Measurements from ENCODE around the gene MGLL. TPM values are rescaled to one million over a fixed set of nuclear protein-coding genes. Genes with fewer than 3 reads are reported as not detected.

MGLL gene
- total RNA-seq, 1 experiment from 2014 or later = 6.8 TPM

DNA sequence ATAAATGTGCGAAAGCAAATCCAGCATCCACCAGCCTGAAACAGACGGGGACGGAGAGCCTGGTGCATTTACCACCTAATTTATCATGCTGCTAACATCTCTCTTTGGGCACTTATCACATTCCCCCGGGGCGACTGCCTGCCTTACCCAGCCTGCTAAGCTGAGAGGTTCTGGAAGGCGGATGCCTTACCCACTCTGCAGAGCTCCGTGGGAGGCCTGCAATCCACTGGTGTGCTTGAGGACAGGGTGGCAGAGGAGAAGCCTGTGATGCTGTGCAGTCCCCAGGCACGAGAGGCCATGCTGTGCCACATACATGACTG, 25.5 kb downstream of the MGLL start:
- no peaks in the 10 kb centered on the region for H3K36me3 ChIP-seq (ENCODE audit: control insufficient read depth in 1 of 2, insufficient read depth in 2 of 2, low read length in 2 of 2)
- CTCF ChIA-PET = no interaction called here
- ATAC-seq (no peak), DNase-seq (ENCODE audit: low read depth, low spot score) (no peak)
- H2AFZ ChIP-seq (ENCODE audit: low read depth, low read length, poor library complexity, severe bottlenecking) = no peak overlapping the region
- H3K27ac ChIP-seq (ENCODE audit: low read depth, low read length) = no peak overlapping the region
- no TSS peak for BruUV-seq (replicated peaks)
- H3K9me3 ChIP-seq (ENCODE audit: control insufficient read depth in 1 of 2, insufficient read depth in 1 of 2, low read depth in 1 of 2, low read length in 2 of 2) = no peaks in the 10 kb centered on the region
- H3K9ac ChIP-seq (ENCODE audit: low read length) = no peak overlapping the region
- H3K4me1 ChIP-seq (ENCODE audit: control insufficient read depth in 1 of 2, insufficient read depth in 2 of 2, low read length in 2 of 2) = peaks cover 4 to 46% of the 10 kb centered on the region in 2 experiments
- no peaks in the 10 kb centered on the region for H3K27me3 ChIP-seq (ENCODE audit: insufficient read depth, low read length)
- no peaks in the 10 kb centered on the region for H4K20me1 ChIP-seq (ENCODE audit: insufficient read depth)
- H3K4me3 ChIP-seq (replicated peaks in 1 of 2; ENCODE audit: low read depth in 1 of 2, low read length in 2 of 2) = no peak overlapping the region
- H3K4me2 ChIP-seq (ENCODE audit: low read length) = no peak overlapping the region
- RAD21 ChIA-PET (ENCODE audit: low non-redundant PET in 1 of 2, low total read pairs in 2 of 2, uncharacterized antibody in 2 of 2, unreplicated experiment in 2 of 2) = no interaction called here
- intact Hi-C loops (cut with micrococcal nuclease) = no loop called here
- POLR2A ChIA-PET = no interaction called here
- H3K9me2 ChIP-seq (ENCODE audit: insufficient read depth) = no peaks in the 10 kb centered on the region
- TF ChIP-seq CBX3 (IDR thresholded peaks at IDR 0.05; ENCODE audit: low read depth) = no peak
- TF ChIP-seq ZFX (IDR thresholded peaks at IDR 0.05) = no peak
- no peak for TF ChIP-seq POLR2A (IDR thresholded peaks at IDR 0.05; ENCODE audit: borderline replicate concordance, extremely low read depth, insufficient read depth, insufficient read length)
- no peak for TF ChIP-seq EGR1 (IDR thresholded peaks at IDR 0.05; ENCODE audit: low read depth)
- TF ChIP-seq JUND (IDR thresholded peaks at IDR 0.05) = no peak
- no peak for TF ChIP-seq FOSL1 (IDR thresholded peaks at IDR 0.05; ENCODE audit: low read depth)
- TF ChIP-seq SIN3A (IDR thresholded peaks at IDR 0.05; ENCODE audit: low read depth) = no peak
- TF ChIP-seq ELF1 (IDR thresholded peaks at IDR 0.05; ENCODE audit: borderline replicate concordance, low read depth) = no peak
- no peak for TF ChIP-seq SP1 (IDR thresholded peaks at IDR 0.05; ENCODE audit: low read depth)
- no peak for TF ChIP-seq POLR2AphosphoS5 (IDR thresholded peaks at IDR 0.05; ENCODE audit: low read depth, low read length)
- TF ChIP-seq, protein P1, sequence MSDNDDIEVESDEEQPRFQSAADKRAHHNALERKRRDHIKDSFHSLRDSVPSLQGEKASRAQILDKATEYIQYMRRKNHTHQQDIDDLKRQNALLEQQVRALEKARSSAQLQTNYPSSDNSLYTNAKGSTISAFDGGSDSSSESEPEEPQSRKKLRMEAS (IDR thresholded peaks at IDR 0.05) = no peak
- TF ChIP-seq, protein P2, sequence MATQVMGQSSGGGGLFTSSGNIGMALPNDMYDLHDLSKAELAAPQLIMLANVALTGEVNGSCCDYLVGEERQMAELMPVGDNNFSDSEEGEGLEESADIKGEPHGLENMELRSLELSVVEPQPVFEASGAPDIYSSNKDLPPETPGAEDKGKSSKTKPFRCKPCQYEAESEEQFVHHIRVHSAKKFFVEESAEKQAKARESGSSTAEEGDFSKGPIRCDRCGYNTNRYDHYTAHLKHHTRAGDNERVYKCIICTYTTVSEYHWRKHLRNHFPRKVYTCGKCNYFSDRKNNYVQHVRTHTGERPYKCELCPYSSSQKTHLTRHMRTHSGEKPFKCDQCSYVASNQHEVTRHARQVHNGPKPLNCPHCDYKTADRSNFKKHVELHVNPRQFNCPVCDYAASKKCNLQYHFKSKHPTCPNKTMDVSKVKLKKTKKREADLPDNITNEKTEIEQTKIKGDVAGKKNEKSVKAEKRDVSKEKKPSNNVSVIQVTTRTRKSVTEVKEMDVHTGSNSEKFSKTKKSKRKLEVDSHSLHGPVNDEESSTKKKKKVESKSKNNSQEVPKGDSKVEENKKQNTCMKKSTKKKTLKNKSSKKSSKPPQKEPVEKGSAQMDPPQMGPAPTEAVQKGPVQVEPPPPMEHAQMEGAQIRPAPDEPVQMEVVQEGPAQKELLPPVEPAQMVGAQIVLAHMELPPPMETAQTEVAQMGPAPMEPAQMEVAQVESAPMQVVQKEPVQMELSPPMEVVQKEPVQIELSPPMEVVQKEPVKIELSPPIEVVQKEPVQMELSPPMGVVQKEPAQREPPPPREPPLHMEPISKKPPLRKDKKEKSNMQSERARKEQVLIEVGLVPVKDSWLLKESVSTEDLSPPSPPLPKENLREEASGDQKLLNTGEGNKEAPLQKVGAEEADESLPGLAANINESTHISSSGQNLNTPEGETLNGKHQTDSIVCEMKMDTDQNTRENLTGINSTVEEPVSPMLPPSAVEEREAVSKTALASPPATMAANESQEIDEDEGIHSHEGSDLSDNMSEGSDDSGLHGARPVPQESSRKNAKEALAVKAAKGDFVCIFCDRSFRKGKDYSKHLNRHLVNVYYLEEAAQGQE (IDR thresholded peaks at IDR 0.05; ENCODE audit: low read depth) = no peak
- no peak for TF ChIP-seq CEBPB (IDR thresholded peaks at IDR 0.05; ENCODE audit: low read depth)
- no peak for TF ChIP-seq SRF (IDR thresholded peaks at IDR 0.05; ENCODE audit: low read depth)
- TF ChIP-seq EZH2 (IDR thresholded peaks at IDR 0.05) = no peak
- no peak for TF ChIP-seq YY1 (IDR thresholded peaks at IDR 0.05; ENCODE audit: extremely low read depth, insufficient replicate concordance, low read depth, low read length)
- TF ChIP-seq ATF3 (IDR thresholded peaks at IDR 0.05) = no peak
- H3K79me2 ChIP-seq (ENCODE audit: insufficient read depth, low read length) = no peaks in the 10 kb centered on the region
